GM21447 (cell line): ENCODE measurements around the gene POLR2C.

Experiments used
- ATAC-seq: cut with Tn5 transposase; IDR thresholded peaks from one replicate; pipeline ENCODE4 v1.9.1; 2021; ENCODE audit not compliant: unreplicated experiment

The POLR2C gene

GRCh38 chr16:57447186-57447962, 15.1 kb upstream of the POLR2C start, which contains the start of the genes CIAPIN1 and COQ9:
Gene CIAPIN1, minus strand, starts transcription at chr16:57447385. Its CDS starts 6,457 bp downstream, at chr16:57440928.
Gene COQ9, plus strand, starts transcription at chr16:57447479. Its CDS starts 27 bp downstream, at chr16:57447506.
- ATAC-seq = peak; percentile 98

- no peak for ATAC-seq
Observed at GRCh38 chr16:57452021-57452420, 10.5 kb upstream of the POLR2C start.

- no peak for ATAC-seq
Observed at GRCh38 chr16:57462978-57463362, 491 bp downstream of the POLR2C start.

- no peak for ATAC-seq
Observed at GRCh38 chr16:57464523-57464922, 2.0 kb downstream of the POLR2C start.

GRCh38 chr16:57468346-57468745, 5.9 kb downstream of the POLR2C start:
- ATAC-seq = no peak

GRCh38 chr16:57469046-57469445, 6.6 kb downstream of the POLR2C start:
- no peak for ATAC-seq

GRCh38 chr16:57469917-57470470, 7.5 kb downstream of the POLR2C start:
- no peak for ATAC-seq

GRCh38 chr16:57470711-57471110, 8.2 kb downstream of the POLR2C start:
- ATAC-seq = no peak

- ATAC-seq = no peak
Observed at GRCh38 chr16:57471209-57471608, 8.7 kb downstream of the POLR2C start.

- no peak for ATAC-seq
Observed at GRCh38 chr16:57471852-57472664, 9.6 kb downstream of the POLR2C start.

GRCh38 chr16:57472665-57473060, 10.2 kb downstream of the POLR2C start:
- ATAC-seq = no peak

- ATAC-seq = no peak
Observed at GRCh38 chr16:57473176-57473840, 10.8 kb downstream of the POLR2C start.

GRCh38 chr16:57473906-57474305, 11.4 kb downstream of the POLR2C start:
- ATAC-seq = no peak

GRCh38 chr16:57474671-57475661, 12.5 kb downstream of the POLR2C start:
- no peak for ATAC-seq

- ATAC-seq = peak; percentile 86
Observed at GRCh38 chr16:57475711-57476339, 13.3 kb downstream of the POLR2C start.

- no peak for ATAC-seq
Observed at GRCh38 chr16:57476546-57477410, 14.3 kb downstream of the POLR2C start.

GRCh38 chr16:57477531-57478202, 15.2 kb downstream of the POLR2C start:
- no peak for ATAC-seq
